HG03469 (cell line): ENCODE measurements around the gene SLC40A1.

ENCODE experiments used
- ATAC-seq: cut with Tn5 transposase; IDR thresholded peaks from one replicate; pipeline ENCODE4 v1.9.1; 2021; ENCODE audit warnings: mild to moderate bottlenecking, moderate library complexity, moderate number of reproducible peaks; ENCODE audit not compliant: unreplicated experiment

The SLC40A1 gene

GRCh38 chr2:189517847-189518535 is 62.6 kb downstream of the SLC40A1 start:
- no peak for ATAC-seq

GRCh38 chr2:189516546-189516945 is 64.0 kb downstream of the SLC40A1 start:
- no peak for ATAC-seq

- no peak for ATAC-seq
Observed at GRCh38 chr2:189515264-189515663, 65.3 kb downstream of the SLC40A1 start.

GRCh38 chr2:189514104-189514503 is 66.5 kb downstream of the SLC40A1 start:
- ATAC-seq, result no peak

- ATAC-seq, result no peak
Observed at GRCh38 chr2:189512879-189513278, 67.7 kb downstream of the SLC40A1 start.

GRCh38 chr2:189511960-189512319 is 68.6 kb downstream of the SLC40A1 start:
- ATAC-seq, result no peak

GRCh38 chr2:189511210-189511959 is 69.2 kb downstream of the SLC40A1 start:
- no peak for ATAC-seq
